GM12878 (cell line): Measurements from ENCODE around the gene KCNH4. TPM values are rescaled to one million over a fixed set of nuclear protein-coding genes. Genes with fewer than 3 reads are reported as not detected.

Source experiments
- ATAC-seq: fragments of 200-7000 bp; cut with Tn5 transposase; 3 replicates; pipeline ENCODE4 v1.9.1; 2020; ENCODE audit warnings: mild to moderate bottlenecking, moderate library complexity
- BruUV-seq: library from RNA; stranded (reverse); fragments of 400-500 nt; replicated peaks from 2 replicates; lab custom pipeline; 2021; lab: Mats Ljungman, UMichigan
- CTCF ChIA-PET: fragments of 300-600 bp; sonication (Branson Sonifier 250); formaldehyde crosslinking; extraction: SDS; loops from one replicate; lab custom pipeline; 2021; ENCODE audit warnings: inconsistent platforms; lab: Yijun Ruan, JAX
- POLR2A ChIA-PET: fragments of 350-600 bp; formaldehyde crosslinking; extraction: SDS; loops from one replicate; lab custom pipeline; 2021; ENCODE audit warnings: inconsistent platforms; lab: Charles Lee
- RAD21 ChIA-PET: fragments of 300-600 bp; sonication (Branson Sonifier 250); formaldehyde crosslinking; loops from one replicate; lab custom pipeline; 2023; ENCODE audit warnings: antibody characterized with exemption; ENCODE audit not compliant: unreplicated experiment; lab: Charles Lee
- SMC1A ChIA-PET: fragments of 300-600 bp; sonication (Branson Sonifier 250); formaldehyde crosslinking; loops from one replicate; lab custom pipeline; 2023; ENCODE audit not compliant: unreplicated experiment, uncharacterized antibody; lab: Charles Lee
- DNase-seq: peaks from one replicate; pipeline ENCODE4 v3.0.0-alpha.2; 2011; ENCODE audit warnings: low read depth, low spot score
- FAIRE-seq: peaks from 3 replicates; lab custom pipeline; 2011; peaks lifted over from hg19 to GRCh38; lab: Jason Lieb, UNC
- H2AFZ ChIP-seq: 2 replicates; pipeline ENCODE4 v1.6.0; 2011; ENCODE audit warnings: low read depth, low read length, control low read depth; ENCODE audit not compliant: control insufficient read depth
- H3K27ac ChIP-seq: 2 replicates; pipeline ENCODE4 v1.5.1; 2011; ENCODE audit warnings: control low read depth; ENCODE audit not compliant: control insufficient read depth, insufficient read depth
- H3K27me3 ChIP-seq, 2 experiments: replicated peaks in 1 of 2; 2 replicates each; pipeline versions ENCODE4 v1.6.0 to v1.6.1; 2011; ENCODE audit warnings: low read length in 1 of 2; ENCODE audit not compliant: control insufficient read depth in 2 of 2, insufficient read depth in 2 of 2
- H3K36me3 ChIP-seq, 2 experiments: 2 replicates each; pipeline ENCODE4 v1.5.1; 2011; ENCODE audit warnings: low read length in 1 of 2; ENCODE audit not compliant: control insufficient read depth in 2 of 2, insufficient read depth in 2 of 2
- H3K4me1 ChIP-seq: 2 replicates; pipeline ENCODE4 v1.6.1; 2011; ENCODE audit warnings: mild to moderate bottlenecking, low read length, moderate library complexity, mixed read lengths; ENCODE audit not compliant: control insufficient read depth, insufficient read depth
- H3K4me2 ChIP-seq: 2 replicates; pipeline ENCODE4 v1.6.0; 2011; ENCODE audit warnings: control low read depth; ENCODE audit not compliant: control insufficient read depth, insufficient read depth
- H3K4me3 ChIP-seq: fragments of 200-600 bp; sonication (generic); 2 replicates; pipeline ENCODE4 v1.5.1; 2016
- H3K79me2 ChIP-seq: 2 replicates; pipeline ENCODE4 v1.6.0; 2011; ENCODE audit warnings: low read length; ENCODE audit not compliant: control insufficient read depth, insufficient read depth
- H3K9ac ChIP-seq: 2 replicates; pipeline ENCODE4 v1.8.0; 2011; ENCODE audit warnings: low read length, control low read depth, mixed read lengths; ENCODE audit not compliant: control insufficient read depth, insufficient read depth
- H3K9me3 ChIP-seq: replicated peaks from 3 replicates; pipeline ENCODE4 v1.5.1; 2011; ENCODE audit warnings: mild to moderate bottlenecking, low read length; ENCODE audit not compliant: control insufficient read depth, insufficient read depth
- H4K20me1 ChIP-seq: 2 replicates; pipeline ENCODE4 v1.6.0; 2011; ENCODE audit not compliant: control insufficient read depth, insufficient read depth
- CTCF ChIP-seq, 3 experiments: IDR thresholded peaks in 2 of 3; conservative IDR thresholded peaks in 1 of 3; 2 replicates each; pipeline ENCODE4 v1.5.1; 2011; ENCODE audit warnings: low read depth in 3 of 3, low read length in 3 of 3, mild to moderate bottlenecking in 3 of 3, control low read depth in 2 of 3, moderate library complexity in 2 of 3, inconsistent platforms in 1 of 3, mixed read lengths in 1 of 3; ENCODE audit not compliant: control insufficient read depth in 2 of 3, insufficient read depth in 1 of 3; ENCODE audit errors: extremely low read depth in 1 of 3
- E2F8 ChIP-seq: fragments of 450-650 bp; IDR thresholded peaks from 2 replicates; pipeline ENCODE4 v1.6.1; 2018; ENCODE audit warnings: mild to moderate bottlenecking, low read depth, moderate library complexity; ENCODE audit not compliant: partially characterized antibody
- MEF2B ChIP-seq: fragments of 450-650 bp; IDR thresholded peaks from 2 replicates; pipeline ENCODE4 v1.6.1; 2018; ENCODE audit warnings: mild to moderate bottlenecking, moderate library complexity; ENCODE audit not compliant: partially characterized antibody, poor library complexity, severe bottlenecking
- PKNOX1 ChIP-seq: fragments of 450-650 bp; IDR thresholded peaks from 2 replicates; pipeline ENCODE4 v1.6.1; 2016; ENCODE audit warnings: mild to moderate bottlenecking
- RBBP5 ChIP-seq: fragments of 200-600 bp; sonication (generic); conservative IDR thresholded peaks from 2 replicates; pipeline ENCODE4 v1.6.1; 2016
- REST ChIP-seq: IDR thresholded peaks from 2 replicates; pipeline ENCODE4 v1.6.1; 2012; ENCODE audit warnings: mild to moderate bottlenecking, low read depth, low read length
- TCF12 ChIP-seq: IDR thresholded peaks from 2 replicates; pipeline ENCODE4 v1.6.1; 2011; ENCODE audit warnings: low read depth, mild to moderate bottlenecking, low read length
- USF1 ChIP-seq: IDR thresholded peaks from 2 replicates; pipeline ENCODE4 v1.6.1; 2011; ENCODE audit warnings: borderline replicate concordance, low read depth, mild to moderate bottlenecking, moderate library complexity, mixed read lengths, low read length; ENCODE audit not compliant: insufficient read depth; ENCODE audit errors: extremely low read length
- ZNF24 ChIP-seq: fragments of 450-650 bp; IDR thresholded peaks from 2 replicates; pipeline ENCODE4 v1.6.1; 2017; ENCODE audit warnings: antibody characterized with exemption, mild to moderate bottlenecking
- WGBS: methylation state at CpG from one replicate; pipeline ENCODE4 v1.1.6; 2016; ENCODE audit warnings: low lambda C conversion rate; ENCODE audit not compliant: insufficient replicate concordance, insufficient coverage; ENCODE audit errors: missing lambda C conversion rate; 5-methylcytosine and 5-hydroxymethylcytosine counted together
- in situ Hi-C: fragments of 300-500 bp; cut with MboI; formaldehyde crosslinking; loops from 9 replicates; pipeline ENCODE4 v1.14.3; 2018; ENCODE audit warnings: mixed read lengths
- intact Hi-C: fragments of 100-400 bp; cut with micrococcal nuclease; formaldehyde crosslinking; loops from one replicate; pipeline ENCODE4 v1.14.2; 2022; ENCODE audit not compliant: unreplicated experiment
- polyA plus RNA-seq, 11 experiments: library from polyadenylated mRNA; depleted of rRNA in 4 of 11; unstranded in 6 of 11; stranded (reverse) in 5 of 11; fragments of >200 nt; fragmentation: Nextera tagmentation in 4 of 11; fragmentation: Illumina TruSeq in 1 of 11; extraction: Ambion mirVana in 4 of 11; extraction: Trizol in 1 of 11; gene quantifications; 1 replicate in 1 of 11; 2 replicates in 10 of 11; pipeline versions ENCODE4 v1.2.1 to v1.2.3, GENCODE V29; 2011 to 2016; ENCODE audit warnings: inconsistent platforms in 2 of 11, missing spikeins in 2 of 11, low read depth in 1 of 11
- total RNA-seq, 4 experiments: library from RNA; depleted of rRNA in 3 of 4; stranded (reverse); fragments of >200 nt in 3 of 4; fragmentation: Illumina TruSeq in 1 of 4; extraction: Trizol in 1 of 4; gene quantifications; 2 replicates each; pipeline versions ENCODE4 v1.2.1 to v1.2.3, GENCODE V29; 2013 to 2021

KCNH4 gene
- total and polyA plus RNA-seq, 10 of the 15 experiments (the other 5 are each of a cell fraction or from before 2014, with no cell fraction given), result 0.03 to 0.88 (median 0.10) TPM; not detected in 2

GRCh38 chr17:42188749-42189650 lies 8.1 kb upstream of the KCNH4 start:
- DNase-seq (no peak), FAIRE-seq (no peak), ATAC-seq (no peak)
- peaks cover 11% of the 10 kb centered on the region for H3K4me1 ChIP-seq
- no TSS peak for BruUV-seq
- in situ Hi-C loops (no loop called here), intact Hi-C loops (loop anchor here (10.0 kb wide), 1 partner anchor 216 kb away; no protein-coding TSS in a partner anchor)
- peaks cover 2% of the 10 kb centered on the region for H3K79me2 ChIP-seq
- no peak overlapping the region for H3K27ac ChIP-seq
- no peak overlapping the region for H2AFZ ChIP-seq
- CTCF ChIA-PET, result interaction anchor here (0.7 to 2.1 kb wide), 4 partner anchors 7 to 121 kb away, joined by 3 to 9 read pairs (median 4); partner anchors contain the start of gene KCNH4
- SMC1A ChIA-PET, result no interaction called here
- RAD21 ChIA-PET, result interaction anchor here (1.6 kb wide), 1 partner anchor 8 kb away, joined by 4 read pairs; the partner anchor contains the start of gene KCNH4
- POLR2A ChIA-PET, result interaction anchor here (0.5 kb wide), 1 partner anchor 55 kb away, joined by 3 read pairs; no protein-coding TSS in a partner anchor
- no peaks in the 10 kb centered on the region for H4K20me1 ChIP-seq
- no peaks in the 10 kb centered on the region for H3K9me3 ChIP-seq
- no peak overlapping the region for H3K4me2 ChIP-seq
- H3K36me3 ChIP-seq, result no peaks in the 10 kb centered on the region
- WGBS, result 67% methylated on average over 18 of the region's 19 CpGs
- H3K9ac ChIP-seq, result no peak overlapping the region
- no peak overlapping the region for H3K4me3 ChIP-seq
- no peaks in the 10 kb centered on the region for H3K27me3 ChIP-seq
- TF ChIP-seq REST (no peak), TCF12 (no peak), PKNOX1 (no peak), USF1 (no peak), MEF2B (no peak), CTCF (IDR thresholded peaks at IDR 0.05 in 2 of 3, conservative IDR thresholded peaks at IDR 0.05 in 1 of 3; ENCODE audit: control insufficient read depth in 2 of 3, extremely low read depth in 1 of 3, insufficient read depth in 1 of 3, low read depth in 3 of 3, low read length in 3 of 3) (no peak), ZNF24 (no peak), E2F8 (no peak), RBBP5 (no peak)
